NT2/D1 (cell line): ENCODE results near the gene UPP2.

ENCODE experiments used
- SUZ12 ChIP-seq: IDR thresholded peaks from 2 replicates; pipeline ENCODE4 v1.6.1; 2011; ENCODE audit not compliant: insufficient read length, insufficient read depth; ENCODE audit errors: extremely low read depth
- YY1 ChIP-seq: IDR thresholded peaks from 2 replicates; pipeline ENCODE4 v1.6.1; 2011; ENCODE audit not compliant: insufficient read length, insufficient read depth
- ZNF274 ChIP-seq: IDR thresholded peaks from 2 replicates; pipeline ENCODE4 v1.6.1; 2011; ENCODE audit warnings: mild to moderate bottlenecking, low read depth, low read length

- TF ChIP-seq YY1 (no peak), SUZ12 (no peak), ZNF274 (no peak)
These were observed 27.4 kb downstream of the UPP2 start for GRCh38 chr2:158129037-158129436.
